Measurements from ENCODE around the gene DEUP1.
"Not testable (repeated sequence)": the region's sequence is repeated elsewhere in the genome, so short reads cannot be mapped to it uniquely, and the experiment has no call there.

DEUP1 gene

DNA sequence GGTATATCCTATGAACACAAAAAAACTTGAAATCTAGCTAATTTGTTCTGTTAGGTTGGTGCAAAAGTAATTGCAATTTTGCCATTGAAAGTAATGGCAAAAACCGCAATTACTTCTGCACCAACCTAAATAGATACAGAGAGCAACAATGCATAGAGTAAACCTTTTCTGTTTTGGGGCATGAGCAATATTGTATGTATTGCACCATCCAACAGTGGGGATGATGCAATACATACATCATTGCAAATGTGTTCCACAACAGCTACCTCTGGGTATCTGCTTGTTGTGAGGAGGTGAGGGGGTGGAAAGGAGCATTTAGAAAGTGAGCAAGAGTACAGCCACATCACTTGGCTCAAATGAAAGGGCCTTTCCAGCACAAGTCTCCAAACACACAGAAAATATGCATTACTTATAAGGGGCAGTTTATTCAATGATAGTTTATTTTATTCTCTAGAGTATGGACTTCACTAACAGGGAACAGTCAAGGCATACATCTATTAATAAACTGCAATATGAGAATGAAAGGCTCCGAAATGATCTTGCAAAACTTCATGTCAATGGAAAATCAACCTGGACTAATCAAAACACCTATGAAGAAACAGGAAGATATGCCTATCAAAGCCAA lies 77.3 kb downstream of the DEUP1 start:
- H3K9me3 ChIP-seq (ENCODE audit: control insufficient read depth, insufficient read depth, low read depth, low read length), result no peaks in the 10 kb centered on the region
- no peaks in the 10 kb centered on the region for H3K36me3 ChIP-seq (ENCODE audit: control insufficient read depth, insufficient read depth, low read length)
- H3K27me3 ChIP-seq (ENCODE audit: control insufficient read depth, insufficient read depth, low read length), result no peaks in the 10 kb centered on the region
- H3K27ac ChIP-seq (ENCODE audit: low read depth, low read length), result no peak overlapping the region
- peaks cover 9% of the 10 kb centered on the region for H3K4me1 ChIP-seq (ENCODE audit: control insufficient read depth, insufficient read depth, low read length)
- H3K4me3 ChIP-seq (ENCODE audit: low read depth, low read length), result no peak overlapping the region
- no peak overlapping the region for H3K9ac ChIP-seq (ENCODE audit: low read length)

DNA sequence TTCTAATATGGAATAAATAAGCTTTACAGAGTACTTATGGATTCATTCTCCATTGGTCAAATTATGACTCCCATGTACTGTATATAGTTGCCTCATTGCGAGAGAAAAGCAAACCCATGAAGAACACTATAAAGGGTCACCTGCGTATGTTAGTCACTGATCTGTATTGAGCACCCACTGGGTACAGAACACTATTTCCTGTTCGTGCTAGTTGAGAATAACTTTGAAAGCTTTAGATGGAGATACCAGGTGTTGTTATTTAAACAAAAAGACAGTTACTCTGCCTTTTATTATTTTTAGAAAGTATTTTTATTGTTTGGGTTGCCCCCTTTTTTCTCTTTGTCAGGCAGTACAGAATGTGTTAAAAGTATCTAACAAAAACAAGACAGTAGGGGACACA lies 79.9 kb downstream of the DEUP1 start:
- H3K36me3 ChIP-seq (ENCODE audit: control insufficient read depth, insufficient read depth, low read length), result no peaks in the 10 kb centered on the region
- no peak overlapping the region for H3K9ac ChIP-seq (ENCODE audit: low read length)
- H3K4me1 ChIP-seq (ENCODE audit: control insufficient read depth, insufficient read depth, low read length), result peaks cover 9% of the 10 kb centered on the region
- no peak overlapping the region for H3K4me3 ChIP-seq (ENCODE audit: low read depth, low read length)
- H3K27me3 ChIP-seq (ENCODE audit: control insufficient read depth, insufficient read depth, low read length), result no peaks in the 10 kb centered on the region
- H3K27ac ChIP-seq (ENCODE audit: low read depth, low read length), result no peak overlapping the region
- H3K9me3 ChIP-seq (ENCODE audit: control insufficient read depth, insufficient read depth, low read depth, low read length), result no peaks in the 10 kb centered on the region

DNA sequence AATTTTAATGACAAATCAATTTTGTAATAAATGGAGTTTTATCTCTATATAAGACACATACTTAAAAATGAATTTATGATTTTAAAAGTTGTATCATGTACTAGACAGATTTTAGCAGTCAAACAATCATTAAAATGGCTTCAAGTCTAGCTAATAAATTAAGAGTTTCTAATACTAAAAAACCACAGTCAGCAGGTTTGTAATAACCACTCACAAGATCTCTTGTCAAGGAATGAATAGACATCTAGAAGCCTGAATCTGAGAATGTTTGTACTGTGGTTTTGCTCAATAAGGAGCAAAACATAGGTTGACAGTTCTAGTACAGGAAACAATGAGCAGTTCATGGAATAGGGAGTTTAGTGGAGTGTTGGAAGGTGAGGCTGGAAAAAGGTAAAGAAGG lies 81.2 kb downstream of the DEUP1 start:
- H3K4me3 ChIP-seq (ENCODE audit: low read depth, low read length), result no peak overlapping the region
- H3K36me3 ChIP-seq (ENCODE audit: control insufficient read depth, insufficient read depth, low read length), result no peaks in the 10 kb centered on the region
- H3K27ac ChIP-seq (ENCODE audit: low read depth, low read length), result no peak overlapping the region

DNA sequence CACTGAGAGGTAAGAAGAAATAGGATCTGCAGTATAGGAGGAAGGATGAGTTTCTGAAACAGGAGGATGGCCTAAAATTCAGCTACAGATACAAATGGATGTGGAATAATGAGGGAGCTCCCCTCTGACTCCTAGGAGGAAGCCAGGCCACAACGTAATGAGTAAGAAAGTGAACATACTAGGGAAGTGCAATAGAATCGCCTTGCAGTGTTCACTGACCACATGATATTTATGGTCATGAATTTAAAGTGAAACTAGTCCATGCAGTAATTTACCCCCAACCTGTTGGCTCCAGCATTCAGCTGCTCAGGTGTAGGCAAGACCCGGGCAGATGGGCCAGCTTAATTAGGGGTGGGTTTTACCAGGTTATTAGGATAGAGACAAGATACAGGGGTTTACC lies 101.7 kb downstream of the DEUP1 start:
- H3K9me3 ChIP-seq (ENCODE audit: control insufficient read depth, insufficient read depth, low read depth, low read length), result no peaks in the 10 kb centered on the region
- H3K9ac ChIP-seq (ENCODE audit: low read length), result no peak overlapping the region
- no peak overlapping the region for H3K4me3 ChIP-seq (ENCODE audit: low read depth, low read length)
- H3K4me1 ChIP-seq (ENCODE audit: control insufficient read depth, insufficient read depth, low read length), result no peaks in the 10 kb centered on the region
- no peak overlapping the region for H3K27ac ChIP-seq (ENCODE audit: low read depth, low read length)
- H3K27me3 ChIP-seq (ENCODE audit: control insufficient read depth, insufficient read depth, low read length), result no peaks in the 10 kb centered on the region
- H3K36me3 ChIP-seq (ENCODE audit: control insufficient read depth, insufficient read depth, low read length), result no peaks in the 10 kb centered on the region

More for the DNA sequence above, 81.2 kb downstream of the DEUP1 start:
- no peaks in the 10 kb centered on the region for H3K27me3 ChIP-seq (ENCODE audit: control insufficient read depth, insufficient read depth, low read length)
- H3K9ac ChIP-seq (ENCODE audit: low read length), result no peak overlapping the region
- H3K9me3 ChIP-seq (ENCODE audit: control insufficient read depth, insufficient read depth, low read depth, low read length), result no peaks in the 10 kb centered on the region
- peaks cover 9% of the 10 kb centered on the region for H3K4me1 ChIP-seq (ENCODE audit: control insufficient read depth, insufficient read depth, low read length)

DNA sequence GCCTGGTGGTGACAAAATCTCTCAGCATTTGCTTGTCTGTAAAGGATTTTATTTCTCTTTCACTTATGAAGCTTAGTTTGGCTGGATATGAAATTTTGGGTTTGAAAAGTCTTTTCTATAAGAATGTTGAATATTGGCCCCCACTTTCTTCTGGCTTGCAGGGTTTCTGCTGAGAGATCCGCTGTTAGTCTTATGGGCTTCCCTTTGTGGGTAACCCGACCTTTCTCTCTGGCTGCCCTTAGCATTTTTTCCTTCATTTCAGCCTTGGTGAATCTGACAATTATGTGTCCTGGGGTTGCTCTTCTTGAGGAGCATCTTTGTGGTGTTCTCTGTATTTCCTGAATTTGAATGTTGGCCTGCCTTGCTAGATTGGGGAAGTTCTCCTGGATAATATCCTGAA lies 112.7 kb downstream of the DEUP1 start:
- not testable (repeated sequence) for H3K27me3 ChIP-seq (ENCODE audit: control insufficient read depth, insufficient read depth, low read length); H3K4me3 ChIP-seq (ENCODE audit: low read depth, low read length); H3K36me3 ChIP-seq (ENCODE audit: control insufficient read depth, insufficient read depth, low read length)

DNA sequence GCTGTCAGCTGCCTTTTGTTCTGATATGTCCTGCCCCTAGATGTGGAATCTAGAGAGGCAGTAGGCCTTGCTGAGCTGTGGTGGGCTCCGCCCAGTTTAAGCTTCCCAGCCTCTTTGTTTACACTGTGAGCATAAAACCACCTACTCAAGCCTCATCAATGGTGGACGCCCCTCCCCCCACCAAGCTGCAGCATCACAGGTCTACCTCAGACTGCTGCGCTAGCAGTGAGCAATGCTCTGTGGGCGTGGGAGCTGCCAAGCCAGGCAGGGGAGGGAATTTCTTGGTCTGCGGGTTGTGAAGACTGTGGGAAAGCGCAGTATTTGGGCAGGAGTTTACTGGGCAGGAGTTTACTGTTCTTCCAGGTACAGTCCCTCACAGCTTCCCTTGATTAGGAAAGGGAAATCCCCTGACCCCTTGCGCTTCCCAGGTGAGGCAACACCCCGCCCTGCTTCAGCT lies 114.1 kb downstream of the DEUP1 start:
- peaks cover 11% of the 10 kb centered on the region for H3K4me1 ChIP-seq (ENCODE audit: control insufficient read depth, insufficient read depth, low read length)
- no peaks in the 10 kb centered on the region for H3K9me3 ChIP-seq (ENCODE audit: control insufficient read depth, insufficient read depth, low read depth, low read length)
- H3K9ac ChIP-seq (ENCODE audit: low read length), result peak overlapping the region; percentile 25
- no peaks in the 10 kb centered on the region for H3K36me3 ChIP-seq (ENCODE audit: control insufficient read depth, insufficient read depth, low read length)
- no peak overlapping the region for H3K27ac ChIP-seq (ENCODE audit: low read depth, low read length)
- H3K4me3 ChIP-seq (ENCODE audit: low read depth, low read length), result peak overlapping the region; percentile 33
- no peaks in the 10 kb centered on the region for H3K27me3 ChIP-seq (ENCODE audit: control insufficient read depth, insufficient read depth, low read length)

More for the DNA sequence above, 112.7 kb downstream of the DEUP1 start:
- not testable (repeated sequence) for H3K9ac ChIP-seq (ENCODE audit: low read length); H3K27ac ChIP-seq (ENCODE audit: low read depth, low read length); H3K9me3 ChIP-seq (ENCODE audit: control insufficient read depth, insufficient read depth, low read depth, low read length)
- peaks cover 11% of the 10 kb centered on the region for H3K4me1 ChIP-seq (ENCODE audit: control insufficient read depth, insufficient read depth, low read length)

DNA sequence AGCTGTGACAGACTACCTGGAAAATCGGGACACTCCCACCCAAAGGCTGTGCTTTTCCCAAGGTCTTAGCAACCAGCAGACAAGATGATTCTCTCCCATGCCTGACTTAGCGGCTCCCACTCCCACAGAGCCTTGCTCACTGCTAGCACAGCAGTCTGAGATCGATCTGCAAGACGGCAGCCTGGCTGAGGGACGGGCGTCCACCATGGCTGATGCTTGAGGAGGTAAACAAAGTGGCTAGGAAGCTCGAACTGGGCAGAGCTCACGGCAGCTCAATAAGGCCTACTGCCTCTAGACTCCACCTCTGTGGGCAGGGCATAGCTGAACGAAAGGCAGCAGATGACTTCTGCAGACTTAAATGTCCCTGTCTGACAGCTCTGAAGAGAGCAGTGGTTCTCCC lies 127.7 kb downstream of the DEUP1 start:
- Histone ChIP-seq H3K36me3 (ENCODE audit: control insufficient read depth, insufficient read depth, low read length) (no peaks in the 10 kb centered on the region), H3K27me3 (ENCODE audit: control insufficient read depth, insufficient read depth, low read length) (no peaks in the 10 kb centered on the region), H3K4me3 (ENCODE audit: low read depth, low read length) (no peak overlapping the region), H3K9ac (ENCODE audit: low read length) (no peak overlapping the region), H3K9me3 (ENCODE audit: control insufficient read depth, insufficient read depth, low read depth, low read length) (no peaks in the 10 kb centered on the region), H3K4me1 (ENCODE audit: control insufficient read depth, insufficient read depth, low read length) (no peaks in the 10 kb centered on the region), H3K27ac (ENCODE audit: low read depth, low read length) (no peak overlapping the region)

DNA sequence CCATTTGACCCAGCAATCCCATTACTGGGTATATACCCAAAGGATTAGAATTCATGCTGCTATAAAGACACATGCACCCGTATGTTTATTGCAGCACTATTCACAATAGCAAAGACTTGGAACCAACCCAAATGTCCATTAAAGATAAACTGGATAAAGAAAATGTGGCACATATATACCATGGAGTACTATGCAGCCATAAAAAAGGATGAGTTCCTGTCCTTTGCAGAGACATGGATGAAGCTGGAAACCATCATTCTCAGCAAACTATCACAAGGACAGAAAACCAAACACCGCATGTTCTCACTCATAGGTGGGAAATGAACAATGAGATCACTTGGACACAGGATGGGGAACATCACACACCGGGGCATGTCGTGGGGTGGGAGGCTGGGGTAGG lies 133.1 kb downstream of the DEUP1 start:
- not testable (repeated sequence) for H3K4me3 ChIP-seq (ENCODE audit: low read depth, low read length); H3K9ac ChIP-seq (ENCODE audit: low read length); H3K36me3 ChIP-seq (ENCODE audit: control insufficient read depth, insufficient read depth, low read length); H3K9me3 ChIP-seq (ENCODE audit: control insufficient read depth, insufficient read depth, low read depth, low read length); H3K4me1 ChIP-seq (ENCODE audit: control insufficient read depth, insufficient read depth, low read length); H3K27me3 ChIP-seq (ENCODE audit: control insufficient read depth, insufficient read depth, low read length); H3K27ac ChIP-seq (ENCODE audit: low read depth, low read length)

DNA sequence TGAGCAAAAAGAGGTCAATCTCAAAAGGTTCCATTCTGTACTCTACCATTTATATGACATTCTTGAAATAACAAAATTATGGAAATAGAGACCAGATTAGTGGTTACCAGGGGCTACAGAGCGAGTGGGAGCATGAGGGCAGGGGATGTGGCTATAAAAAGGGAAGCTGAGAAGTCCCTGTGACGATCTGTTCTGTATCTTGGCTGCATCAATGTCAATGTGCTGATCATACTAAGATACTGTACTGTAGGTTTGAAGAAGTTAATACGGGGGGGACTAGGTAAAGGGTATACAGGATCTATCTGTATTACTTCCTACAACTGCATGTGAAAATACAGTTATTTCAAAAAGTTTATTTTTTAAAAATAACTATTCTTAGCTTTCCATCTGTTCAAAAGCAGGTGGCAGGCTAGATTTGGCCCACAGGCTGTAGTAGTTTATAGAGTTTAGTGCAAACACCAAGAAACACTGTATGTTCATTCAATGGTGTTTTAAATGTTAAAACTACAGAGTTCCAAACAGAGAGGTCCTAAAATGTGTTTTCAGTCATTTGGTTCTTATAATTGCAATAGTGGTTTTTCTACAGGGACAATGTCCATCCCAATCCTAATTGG lies 134.5 kb downstream of the DEUP1 start:
- Histone ChIP-seq H3K4me1 (ENCODE audit: control insufficient read depth, insufficient read depth, low read length) (no peaks in the 10 kb centered on the region), H3K27me3 (ENCODE audit: control insufficient read depth, insufficient read depth, low read length) (no peaks in the 10 kb centered on the region), H3K4me3 (ENCODE audit: low read depth, low read length) (no peak overlapping the region), H3K36me3 (ENCODE audit: control insufficient read depth, insufficient read depth, low read length) (no peaks in the 10 kb centered on the region), H3K9me3 (ENCODE audit: control insufficient read depth, insufficient read depth, low read depth, low read length) (no peaks in the 10 kb centered on the region), H3K27ac (ENCODE audit: low read depth, low read length) (no peak overlapping the region), H3K9ac (ENCODE audit: low read length) (no peak overlapping the region)

DNA sequence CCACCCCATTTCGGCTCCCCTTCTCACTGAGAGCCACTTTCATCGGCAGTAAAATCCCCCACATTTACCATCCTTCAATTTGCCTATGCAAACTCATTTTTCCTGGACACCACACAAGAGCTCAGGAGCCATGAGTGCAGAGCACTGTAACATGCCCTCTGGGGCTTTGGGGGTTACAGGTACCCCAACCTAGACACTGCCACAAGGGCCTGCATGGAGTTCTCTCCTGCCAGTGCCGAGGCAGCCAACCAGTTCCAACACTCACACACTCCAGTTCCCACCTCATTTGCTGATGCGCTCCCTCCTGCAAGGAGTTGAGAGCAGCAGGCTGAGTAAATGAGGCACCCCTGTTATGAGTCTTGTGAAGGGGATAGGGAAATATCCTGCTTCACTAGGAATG lies 136.5 kb downstream of the DEUP1 start:
- H3K4me1 ChIP-seq (ENCODE audit: control insufficient read depth, insufficient read depth, low read length), result no peaks in the 10 kb centered on the region

DNA sequence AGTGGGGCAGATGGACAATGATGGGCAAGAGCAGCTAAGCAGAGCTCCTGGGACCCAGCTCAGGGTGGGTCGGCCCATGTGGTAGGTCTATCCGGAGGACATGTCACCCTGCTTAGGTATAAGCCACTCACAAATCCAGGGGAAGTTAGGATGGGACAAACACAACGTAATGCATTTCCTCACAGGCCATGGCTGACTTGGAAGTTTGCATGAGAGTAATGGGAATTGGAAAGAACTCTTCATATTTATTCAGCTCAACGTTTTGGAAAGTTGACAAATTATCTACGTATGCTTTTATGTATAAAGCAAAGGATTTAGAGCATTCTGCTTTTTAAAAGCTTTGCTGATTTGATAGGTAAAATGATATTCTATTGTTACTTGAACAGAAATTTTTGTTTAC lies 137.7 kb downstream of the DEUP1 start:
- Histone ChIP-seq H3K27me3 (ENCODE audit: control insufficient read depth, insufficient read depth, low read length) (no peaks in the 10 kb centered on the region), H3K27ac (ENCODE audit: low read depth, low read length) (no peak overlapping the region), H3K9me3 (ENCODE audit: control insufficient read depth, insufficient read depth, low read depth, low read length) (no peaks in the 10 kb centered on the region), H3K4me3 (ENCODE audit: low read depth, low read length) (no peak overlapping the region), H3K36me3 (ENCODE audit: control insufficient read depth, insufficient read depth, low read length) (no peaks in the 10 kb centered on the region), H3K9ac (ENCODE audit: low read length) (no peak overlapping the region), H3K4me1 (ENCODE audit: control insufficient read depth, insufficient read depth, low read length) (no peaks in the 10 kb centered on the region)

More for the DNA sequence above, 136.5 kb downstream of the DEUP1 start:
- Histone ChIP-seq H3K4me3 (ENCODE audit: low read depth, low read length) (no peak overlapping the region), H3K27me3 (ENCODE audit: control insufficient read depth, insufficient read depth, low read length) (no peaks in the 10 kb centered on the region), H3K36me3 (ENCODE audit: control insufficient read depth, insufficient read depth, low read length) (no peaks in the 10 kb centered on the region), H3K9me3 (ENCODE audit: control insufficient read depth, insufficient read depth, low read depth, low read length) (no peaks in the 10 kb centered on the region), H3K27ac (ENCODE audit: low read depth, low read length) (no peak overlapping the region), H3K9ac (ENCODE audit: low read length) (no peak overlapping the region)

Data from HUES6 (cell line).